Keratinocyte (primary cell): ENCODE results near the gene SYF2. TPM values are rescaled to one million over a fixed set of nuclear protein-coding genes. Genes with fewer than 3 reads are reported as not detected.

Experiments
- DNase-seq: peaks from one replicate; pipeline ENCODE4 v3.0.0-alpha.2; 2011; ENCODE audit warnings: low read depth, missing footprints, low spot score
- FAIRE-seq: peaks from 2 replicates; lab custom pipeline; 2011; peaks lifted over from hg19 to GRCh38; lab: Jason Lieb, UNC
- H2AFZ ChIP-seq: 2 replicates; pipeline ENCODE4 v1.6.0; 2012; ENCODE audit warnings: low read length, control low read depth, inconsistent platforms; ENCODE audit not compliant: control insufficient read depth
- H3K27ac ChIP-seq: 2 replicates; pipeline ENCODE4 v1.5.1; 2011; ENCODE audit warnings: low read length; ENCODE audit not compliant: control insufficient read depth, insufficient read depth
- H3K27me3 ChIP-seq: 3 replicates; pipeline ENCODE4 v1.6.0; 2011; ENCODE audit warnings: low read length; ENCODE audit not compliant: control insufficient read depth, insufficient read depth; ENCODE audit errors: extremely low read depth
- H3K36me3 ChIP-seq, 2 experiments: 2 replicates in 1 of 2; 3 replicates in 1 of 2; pipeline ENCODE4 v1.5.1; 2011; ENCODE audit warnings: low read length in 2 of 2, mild to moderate bottlenecking in 1 of 2; ENCODE audit not compliant: control insufficient read depth in 2 of 2, insufficient read depth in 2 of 2; ENCODE audit errors: extremely low read depth in 1 of 2
- H3K4me1 ChIP-seq: 3 replicates; pipeline ENCODE4 v1.5.1; 2011; ENCODE audit warnings: low read length; ENCODE audit not compliant: control insufficient read depth, insufficient read depth; ENCODE audit errors: extremely low read depth
- H3K4me2 ChIP-seq: 3 replicates; pipeline ENCODE4 v1.6.0; 2011; ENCODE audit warnings: low read depth, low read length; ENCODE audit not compliant: control insufficient read depth, insufficient read depth; ENCODE audit errors: extremely low read depth
- H3K4me3 ChIP-seq, 3 experiments: fragments of 200-600 bp in 1 of 3; sonication (generic) in 1 of 3; 2 replicates in 2 of 3; 3 replicates in 1 of 3; pipeline ENCODE4 v1.5.1; 2011 to 2016; ENCODE audit warnings: low read length in 3 of 3, mild to moderate bottlenecking in 3 of 3, control low read depth in 2 of 3, inconsistent platforms in 1 of 3, low read depth in 1 of 3, mixed read lengths in 1 of 3, mixed run types in 1 of 3, moderate library complexity in 1 of 3; ENCODE audit not compliant: control insufficient read depth in 2 of 3, insufficient read depth in 2 of 3; ENCODE audit errors: extremely low read depth in 1 of 3
- H3K79me2 ChIP-seq: 2 replicates; pipeline ENCODE4 v1.6.0; 2012; ENCODE audit warnings: low read length; ENCODE audit not compliant: control insufficient read depth, insufficient read depth
- H3K9ac ChIP-seq: 3 replicates; pipeline ENCODE4 v1.6.0; 2011; ENCODE audit warnings: low read length; ENCODE audit not compliant: control insufficient read depth, insufficient read depth; ENCODE audit errors: extremely low read depth
- H3K9me1 ChIP-seq: 3 replicates; pipeline ENCODE4 v1.6.0; 2011; ENCODE audit warnings: low read length; ENCODE audit not compliant: control insufficient read depth, insufficient read depth; ENCODE audit errors: extremely low read depth
- H3K9me3 ChIP-seq: 2 replicates; pipeline ENCODE4 v1.5.1; 2012; ENCODE audit warnings: low read depth, low read length; ENCODE audit not compliant: control insufficient read depth
- H4K20me1 ChIP-seq: 3 replicates; pipeline ENCODE4 v1.6.0; 2011; ENCODE audit warnings: low read length; ENCODE audit not compliant: control insufficient read depth, insufficient read depth; ENCODE audit errors: extremely low read depth
- CTCF ChIP-seq, 3 experiments: IDR thresholded peaks in 1 of 3; conservative IDR thresholded peaks in 1 of 3; optimal IDR thresholded peaks in 1 of 3; 2 replicates in 2 of 3; 3 replicates in 1 of 3; pipeline versions ENCODE3 to v1.5.1; 2011; ENCODE audit warnings: low read length in 3 of 3, mild to moderate bottlenecking in 3 of 3, moderate library complexity in 2 of 3, control low read depth in 1 of 3, inconsistent platforms in 1 of 3; ENCODE audit not compliant: insufficient read depth in 2 of 3; ENCODE audit errors: extremely low read depth in 1 of 3
- EZH2 ChIP-seq: IDR thresholded peaks from one replicate; pipeline ENCODE4 v1.6.1; 2012; ENCODE audit warnings: inconsistent platforms, mild to moderate bottlenecking, low read length, moderate library complexity
- dilution Hi-C: fragments of 300-500 bp; cut with MboI; formaldehyde crosslinking; loops from one replicate; pipeline ENCODE4 v1.7.0; 2020; ENCODE audit warnings: low sequenced_read_pairs; ENCODE audit not compliant: extremely low pct_ligation_motif_present
- polyA plus RNA-seq, 5 experiments: library from polyadenylated mRNA; depleted of rRNA in 3 of 5; stranded (reverse) in 3 of 5; stranded (forward) in 1 of 5; unstranded in 1 of 5; fragments of >200 nt; gene quantifications; 1 replicate in 1 of 5; 2 replicates in 3 of 5; 3 replicates in 1 of 5; pipeline versions ENCODE4 v1.2.1 to v1.2.3, GENCODE V29; 2011 to 2012; ENCODE audit warnings: missing spikeins in 2 of 5, low read depth in 1 of 5, low replicate concordance in 1 of 5

SYF2 gene
- polyA plus RNA-seq, 1 donor (not counting 4 experiments of a cell fraction or from before 2014, with no cell fraction given): 31.8 TPM

DNA sequence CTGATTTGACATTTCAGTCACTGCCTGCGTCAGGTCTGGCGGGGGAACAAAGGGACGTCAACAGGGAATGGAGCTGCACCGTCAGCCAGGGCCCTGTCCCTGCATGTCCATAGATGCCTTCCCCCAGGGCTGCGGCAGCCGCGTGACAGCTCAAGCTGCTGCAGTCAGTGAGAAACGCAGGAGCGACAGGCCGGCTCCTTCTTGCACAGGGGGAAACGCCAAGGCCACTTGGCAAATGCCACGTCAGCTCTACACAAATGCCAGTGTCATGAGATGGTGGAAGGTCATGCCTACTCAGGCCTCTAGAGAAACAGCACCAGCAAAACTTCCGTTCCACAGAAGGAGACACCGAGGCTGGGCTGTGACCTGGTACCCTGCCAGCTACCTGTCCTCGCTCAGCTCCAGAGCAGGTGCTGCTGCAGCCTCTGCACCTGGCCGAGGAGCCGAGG lies 37.7 kb downstream of the SYF2 start:
- Histone ChIP-seq H2AFZ (peak overlapping the region; percentile 47), H3K4me2 (peak overlapping the region; percentile 43), H3K36me3 (no peaks in the 10 kb centered on the region), H3K9me1 (no peaks in the 10 kb centered on the region), H3K27ac (no peak overlapping the region), H4K20me1 (no peaks in the 10 kb centered on the region), H3K27me3 (no peaks in the 10 kb centered on the region), H3K79me2 (no peaks in the 10 kb centered on the region), H3K4me3 (peak overlapping the region in 1 of 3 experiments; percentile 4), H3K9me3 (no peaks in the 10 kb centered on the region), H3K4me1 (peaks cover 29% of the 10 kb centered on the region), H3K9ac (peak overlapping the region; percentile 64)
- DNase-seq (peak; percentile 91), FAIRE-seq (peak; percentile 64)
- TF ChIP-seq CTCF (optimal IDR thresholded peaks at IDR 0.05 in 1 of 3, IDR thresholded peaks at IDR 0.05 in 1 of 3, conservative IDR thresholded peaks at IDR 0.05 in 1 of 3; ENCODE audit: extremely low read depth in 1 of 3, insufficient read depth in 2 of 3, low read length in 3 of 3) (no peak), EZH2 (no peak)
- dilution Hi-C loops: no loop called here

GRCh38 chr1:25194054-25194453 lies 38.2 kb downstream of the SYF2 start:
- Histone ChIP-seq H3K27me3 (no peaks in the 10 kb centered on the region), H3K4me2 (peak overlapping the region; percentile 43), H3K4me3 (peak overlapping the region in 1 of 3 experiments; percentile 4), H3K79me2 (no peaks in the 10 kb centered on the region), H2AFZ (peak overlapping the region; percentile 39), H3K36me3 (no peaks in the 10 kb centered on the region), H3K27ac (peak overlapping the region; percentile 33), H3K9ac (peak overlapping the region; percentile 64), H4K20me1 (no peaks in the 10 kb centered on the region), H3K9me1 (no peaks in the 10 kb centered on the region), H3K9me3 (no peaks in the 10 kb centered on the region), H3K4me1 (peaks cover 29% of the 10 kb centered on the region)
- dilution Hi-C loops: no loop called here
- no peak for FAIRE-seq
- TF ChIP-seq EZH2: no peak
- TF ChIP-seq CTCF (optimal IDR thresholded peaks at IDR 0.05 in 1 of 3, IDR thresholded peaks at IDR 0.05 in 1 of 3, conservative IDR thresholded peaks at IDR 0.05 in 1 of 3; ENCODE audit: extremely low read depth in 1 of 3, insufficient read depth in 2 of 3, low read length in 3 of 3): no peak
- peak; percentile 1 for DNase-seq
